ENCODE data around the gene LMAN1L.

Gene LMAN1L

GRCh38 chr15:74817370-74817737, 4.7 kb downstream of the LMAN1L start:
- DNase-seq, result peak; percentile 95

DNA sequence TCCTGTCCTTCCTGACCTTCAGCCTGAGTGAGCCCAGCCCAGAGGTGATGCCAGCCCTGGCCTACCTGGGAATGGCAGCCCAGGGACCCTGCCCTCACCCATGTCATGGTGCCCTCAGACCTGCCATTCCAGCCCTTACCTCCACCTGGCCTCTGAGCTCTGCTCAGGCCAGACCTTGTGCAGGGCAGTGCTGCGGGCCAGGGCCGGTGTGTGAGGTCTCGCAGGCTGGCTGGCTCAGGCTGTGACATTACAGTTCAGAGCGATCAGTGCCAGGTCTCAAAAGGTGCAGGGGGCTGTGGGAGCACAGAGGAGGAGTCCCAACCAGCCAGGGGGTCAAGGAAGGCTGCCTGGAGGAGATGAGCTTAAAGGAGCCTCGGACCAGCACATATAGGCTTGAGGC, 7.4 kb downstream of the LMAN1L start:
- no peak for DNase-seq

DNA sequence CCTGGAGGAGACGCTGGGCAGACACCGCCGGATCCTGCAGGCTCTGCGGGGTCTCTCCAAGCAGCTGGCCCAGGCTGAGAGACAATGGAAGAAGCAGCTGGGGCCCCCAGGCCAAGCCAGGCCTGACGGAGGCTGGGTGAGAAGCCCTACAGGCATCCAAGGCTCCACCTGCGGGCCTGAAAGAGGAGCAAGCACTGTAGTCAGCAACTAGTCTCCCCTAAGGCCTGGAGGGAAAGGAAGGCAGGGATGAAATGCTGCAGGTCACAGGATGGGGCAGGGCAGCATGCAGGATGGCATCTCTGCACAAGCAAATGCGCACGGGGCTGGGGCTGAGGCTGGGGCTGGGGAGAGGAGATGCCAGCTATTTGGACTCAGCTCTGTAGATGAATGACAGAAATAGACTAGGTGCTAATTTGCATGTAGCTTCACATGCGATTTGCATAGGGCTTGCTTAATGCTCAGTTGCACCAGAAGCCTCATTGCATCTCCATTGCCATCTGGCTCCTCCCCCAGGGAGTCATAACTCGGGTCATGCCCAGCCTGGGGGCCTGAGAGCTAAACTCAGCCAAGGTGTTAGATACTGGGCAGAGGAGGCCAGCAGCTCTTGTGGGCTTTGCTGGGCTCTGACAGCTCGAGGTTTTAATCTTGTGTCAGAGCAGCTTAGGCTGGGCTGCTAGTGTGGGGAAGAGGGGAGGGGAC, 8.6 kb downstream of the LMAN1L start:
- no peak for DNase-seq

DNA sequence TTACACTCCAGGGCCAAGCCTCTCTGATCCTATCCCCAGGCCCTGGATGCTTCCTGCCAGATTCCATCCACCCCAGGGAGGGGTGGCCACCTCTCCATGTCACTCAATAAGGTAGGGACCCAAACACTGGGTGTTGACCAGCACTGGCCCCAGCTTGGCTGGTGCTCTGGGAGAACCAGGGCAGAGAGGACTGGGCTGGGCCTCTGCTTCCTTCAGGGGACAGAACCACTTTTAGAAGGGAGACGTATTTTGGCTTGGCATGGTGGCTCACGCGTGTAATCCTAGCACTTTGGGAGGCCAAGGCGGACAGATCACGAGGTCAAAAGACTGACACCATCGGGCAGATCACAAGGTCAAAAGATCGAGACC, 9.1 kb downstream of the LMAN1L start:
- no peak for DNase-seq

DNA sequence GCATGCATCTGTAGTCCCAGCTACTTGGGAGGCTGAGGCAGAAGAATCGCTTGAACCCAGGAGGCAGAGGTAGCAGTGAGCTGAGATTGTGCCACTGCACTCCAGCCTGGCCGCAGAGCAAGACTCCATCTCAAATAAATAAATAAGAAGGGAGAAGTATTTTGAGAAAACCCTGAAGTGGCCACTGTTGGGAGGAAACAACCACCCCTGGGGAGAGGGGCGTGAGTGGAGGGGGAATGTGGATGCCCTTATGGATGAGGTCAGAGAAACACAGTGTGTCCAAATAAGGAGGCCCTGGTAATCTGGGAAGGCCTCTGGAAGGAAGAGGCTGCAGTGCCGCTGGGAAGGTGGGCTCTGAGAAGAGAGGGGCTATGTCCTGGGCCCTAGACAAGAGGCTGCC, 9.6 kb downstream of the LMAN1L start:
- no peak for DNase-seq

GRCh38 chr15:74823324-74823723, 10.7 kb downstream of the LMAN1L start:
- DNase-seq, result no peak

DNA sequence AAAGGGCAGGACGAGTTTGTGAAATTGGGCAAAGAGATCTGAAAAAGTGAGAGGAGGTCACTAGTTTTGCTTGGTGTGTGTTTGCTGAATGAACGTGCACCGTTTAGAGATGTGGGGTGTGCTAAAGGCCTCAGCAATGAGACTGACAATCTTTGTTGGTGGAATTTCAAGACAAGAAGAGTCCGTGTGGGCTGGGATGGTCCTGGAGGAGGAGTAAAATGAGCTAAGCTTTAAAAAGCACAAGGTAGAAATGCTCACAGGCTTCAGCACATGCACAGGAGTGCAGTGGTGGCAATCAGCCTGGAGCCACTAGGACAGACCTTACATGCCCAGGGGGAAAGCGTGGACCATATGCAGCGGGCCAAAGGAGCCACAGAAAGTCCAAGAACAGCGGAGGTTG, 12.3 kb downstream of the LMAN1L start:
- no peak for DNase-seq

GRCh38 chr15:74825866-74826265, 13.2 kb downstream of the LMAN1L start:
- no peak for DNase-seq

GRCh38 chr15:74826364-74826819, 13.8 kb downstream of the LMAN1L start, which contains the start of gene CPLX3:
CPLX3 (plus strand) TSS chr15:74826627; CDS start chr15:74826704, 77 bp downstream.
- DNase-seq, result peak; percentile 66

GRCh38 chr15:74826921-74827320, 14.3 kb downstream of the LMAN1L start:
- DNase-seq, result no peak

DNA sequence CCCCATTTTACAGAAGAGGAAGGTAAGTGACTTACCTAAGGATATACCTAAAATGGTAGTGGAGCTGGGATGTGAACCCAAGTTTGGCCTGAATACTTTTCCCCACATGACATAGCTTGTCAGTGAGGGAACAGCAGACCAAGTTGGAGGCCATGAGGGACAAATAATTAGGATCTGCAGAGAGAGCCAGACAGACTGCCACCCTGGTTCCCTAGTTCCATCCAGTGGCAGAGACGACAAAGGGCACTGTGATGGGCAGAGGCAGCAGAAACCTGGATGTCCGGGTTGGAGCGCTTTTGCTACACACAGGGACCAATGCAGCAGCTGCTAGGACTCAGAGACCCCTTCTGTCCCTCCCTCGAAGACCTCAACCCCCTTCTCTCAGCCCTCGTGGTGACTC, 15.0 kb downstream of the LMAN1L start:
- no peak for DNase-seq

GRCh38 chr15:74828835-74829234, 16.2 kb downstream of the LMAN1L start:
- DNase-seq, result no peak

DNA sequence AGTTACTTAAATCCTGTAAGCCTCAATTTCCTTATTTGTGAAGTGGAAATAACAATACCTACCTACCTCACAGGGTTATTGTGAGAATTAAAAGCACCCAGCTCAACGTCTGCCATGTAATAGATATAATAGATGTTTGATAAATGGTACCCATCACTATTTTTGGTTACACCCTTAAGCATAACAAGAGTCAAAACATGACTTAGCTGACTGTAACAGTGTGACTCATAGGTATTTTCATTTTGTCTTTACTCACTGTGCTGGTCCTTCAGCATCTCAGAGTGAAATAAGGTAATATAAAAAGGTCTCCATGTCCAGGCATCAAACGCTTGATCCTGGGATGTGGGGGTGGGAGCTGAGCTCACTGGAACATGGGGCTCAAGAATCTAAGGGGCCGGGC, 16.9 kb downstream of the LMAN1L start:
- DNase-seq, result no peak

GRCh38 chr15:74829991-74830390, 17.4 kb downstream of the LMAN1L start:
- no peak for DNase-seq

GRCh38 chr15:74830868-74831267, 18.2 kb downstream of the LMAN1L start:
- DNase-seq, result no peak

DNA sequence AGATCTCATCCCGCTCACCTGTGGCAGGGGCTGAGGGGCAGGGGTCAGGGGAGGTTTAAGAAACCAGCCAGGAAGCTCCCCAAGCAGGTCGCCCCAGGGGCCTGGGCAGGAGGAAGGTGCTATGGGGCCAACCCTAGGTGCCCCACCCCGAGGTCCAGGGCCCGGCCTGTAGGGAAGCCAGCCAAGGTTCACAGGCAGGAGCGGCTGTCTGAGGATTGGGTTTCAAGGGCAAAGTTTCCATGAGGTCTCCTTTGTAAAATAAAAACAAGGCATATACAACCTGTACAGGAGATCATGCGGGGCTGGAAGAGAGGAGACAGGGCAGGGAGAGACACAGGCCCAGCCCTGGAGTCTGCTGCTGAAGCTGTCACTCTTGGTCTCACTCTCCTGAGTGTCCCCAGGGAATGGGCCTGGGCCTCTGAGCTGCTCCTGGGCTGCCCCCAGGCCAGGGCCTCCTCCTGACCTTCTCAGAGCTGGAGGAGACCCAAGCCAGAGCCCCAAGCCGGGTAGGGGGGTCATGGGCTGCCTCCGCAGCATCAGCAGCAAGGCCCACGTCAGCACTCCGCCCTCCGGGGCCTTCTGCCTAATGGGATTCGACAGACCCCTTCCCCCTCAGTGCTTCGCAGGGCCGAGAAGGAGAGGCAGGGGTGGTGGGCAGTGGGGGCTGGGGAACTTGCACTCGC, 19.3 kb downstream of the LMAN1L start:
- DNase-seq, result no peak

DNA sequence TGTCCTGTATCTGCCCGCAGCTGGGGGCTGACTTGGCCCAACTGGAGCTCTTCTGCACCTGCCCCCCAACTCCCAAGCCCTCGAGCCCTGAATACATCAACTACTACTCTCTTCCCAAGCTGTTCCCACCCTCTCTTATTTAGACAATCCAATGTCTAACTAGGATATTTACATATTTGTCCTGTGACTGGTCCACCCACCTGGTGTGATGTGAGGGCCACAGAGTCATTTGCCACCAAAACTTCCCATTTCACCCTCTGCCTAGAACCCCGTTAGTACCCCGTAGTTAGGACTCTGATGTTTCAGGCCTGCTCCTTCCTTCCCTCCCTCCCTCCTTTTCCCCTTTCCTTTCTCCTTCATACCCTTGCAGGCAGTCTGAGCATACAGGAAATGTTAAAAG, 20.2 kb downstream of the LMAN1L start:
- no peak for DNase-seq

- DNase-seq, result no peak
Measured at GRCh38 chr15:74833376-74834107, 20.9 kb downstream of the LMAN1L start.

- peak; percentile 96 for DNase-seq
Measured at GRCh38 chr15:74835312-74835823, 22.7 kb downstream of the LMAN1L start.

DNA sequence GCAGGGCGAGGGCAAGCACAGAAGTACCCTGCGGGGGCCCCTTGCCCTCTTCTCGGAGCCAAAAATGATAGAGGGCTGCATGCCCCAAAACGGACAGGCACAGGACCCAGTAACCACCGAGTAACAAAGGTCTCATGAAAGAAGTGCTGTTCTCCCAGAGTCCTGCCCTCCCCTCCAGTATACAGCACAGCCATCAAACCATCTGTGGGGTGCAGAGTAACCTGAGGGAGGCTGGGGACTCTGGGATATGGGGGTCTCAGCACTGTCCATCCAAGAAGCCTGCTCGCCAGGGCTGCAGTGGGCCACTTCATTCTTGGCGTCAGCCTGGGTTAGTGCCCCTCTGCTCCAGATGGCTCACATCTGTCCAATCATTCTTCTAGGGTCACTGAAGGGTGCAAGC, 24.2 kb downstream of the LMAN1L start:
- no peak for DNase-seq

DNA sequence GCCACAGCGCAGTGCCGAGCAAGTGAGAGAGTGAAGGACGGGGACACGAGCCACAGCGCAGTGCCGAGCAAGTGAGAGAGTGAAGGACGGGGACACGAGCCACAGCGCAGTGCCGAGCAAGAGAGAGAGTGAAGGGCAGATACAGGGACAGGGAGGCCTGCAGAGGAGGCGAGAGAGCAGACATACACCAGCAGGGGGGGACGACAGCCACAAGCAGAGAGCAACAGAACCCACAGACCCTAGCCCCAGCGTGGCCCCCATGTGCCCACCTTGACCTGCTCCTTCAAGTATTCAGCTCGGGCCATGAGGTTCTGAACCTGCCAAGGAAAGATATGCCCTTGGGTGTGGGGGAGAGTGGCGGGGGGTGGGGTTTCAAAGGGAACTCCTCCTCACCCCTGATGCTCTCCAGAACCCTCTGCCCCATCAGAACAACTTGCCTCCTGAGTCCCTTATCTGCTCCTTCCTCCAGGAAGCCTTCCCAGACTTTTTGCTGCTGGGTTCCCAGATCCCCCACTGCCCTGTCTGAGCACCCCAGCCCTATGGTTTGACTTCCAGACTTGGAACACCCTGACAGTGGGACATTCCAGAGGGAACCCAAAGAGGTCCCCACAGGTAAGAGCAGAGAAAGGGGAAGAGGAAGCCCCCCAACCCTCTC, 25.0 kb downstream of the LMAN1L start:
- peak; percentile 71 for DNase-seq

GRCh38 chr15:74838137-74838516, 25.5 kb downstream of the LMAN1L start:
- no peak for DNase-seq
